Dermis microvascular lymphatic vessel endothelial cell (primary cell): ENCODE results near the gene SLC38A10. TPM values are rescaled to one million over a fixed set of nuclear protein-coding genes. Genes with fewer than 3 reads are reported as not detected.

Experiments
- DNase-seq, 2 donors: peaks; one replicate each; pipeline versions ENCODE4 v3.0.0 to v3.0.0-alpha.2; 2010; ENCODE audit warnings: low read depth in 2 of 2
- total RNA-seq: library from RNA; depleted of rRNA; stranded (reverse); fragments of >200 nt; gene quantifications from 2 replicates; pipeline ENCODE4 v1.2.1, GENCODE V29; 2014

Gene SLC38A10
- total RNA-seq, 1 donor from 2014 or later = 42.2 TPM

GRCh38 chr17:81254955-81255717, 40.0 kb downstream of the SLC38A10 start:
- peak; percentile 22 to 66 for DNase-seq

GRCh38 chr17:81253358-81254131, 41.6 kb downstream of the SLC38A10 start:
- DNase-seq = peak in 1 of 2 donors; percentile 53

- no peak for DNase-seq
These were observed 42.1 kb downstream of the SLC38A10 start for GRCh38 chr17:81252987-81253329.

GRCh38 chr17:81252326-81252986, 42.7 kb downstream of the SLC38A10 start:
- no peak for DNase-seq

GRCh38 chr17:81251709-81252301, 43.3 kb downstream of the SLC38A10 start:
- DNase-seq = no peak

- no peak for DNase-seq
These were observed 43.9 kb downstream of the SLC38A10 start for GRCh38 chr17:81251094-81251708.

GRCh38 chr17:81250286-81251093, 44.6 kb downstream of the SLC38A10 start:
- no peak for DNase-seq

- peak in 1 of 2 donors; percentile 30 for DNase-seq
These were observed 45.7 kb downstream of the SLC38A10 start for GRCh38 chr17:81249223-81250040.

GRCh38 chr17:81248649-81249048, 46.5 kb downstream of the SLC38A10 start:
- no peak for DNase-seq

- DNase-seq = no peak
These were observed 47.6 kb downstream of the SLC38A10 start for GRCh38 chr17:81247339-81247990.

- no peak for DNase-seq
These were observed 48.3 kb downstream of the SLC38A10 start for GRCh38 chr17:81246679-81247338.

GRCh38 chr17:81246343-81246670, 48.8 kb downstream of the SLC38A10 start:
- DNase-seq = no peak

GRCh38 chr17:81245665-81246342, 49.3 kb downstream of the SLC38A10 start:
- no peak for DNase-seq

- no peak for DNase-seq
These were observed 50.0 kb downstream of the SLC38A10 start for GRCh38 chr17:81245024-81245664.

GRCh38 chr17:81244358-81245023, 50.6 kb downstream of the SLC38A10 start:
- no peak for DNase-seq

GRCh38 chr17:81243333-81243664, 51.8 kb downstream of the SLC38A10 start:
- DNase-seq = no peak
